ENCODE results near the gene LHX5. TPM values are rescaled to one million over a fixed set of nuclear protein-coding genes. Genes with fewer than 3 reads are reported as not detected.

LHX5 gene
- total RNA-seq, 3 donors from 2014 or later = not detected

DNA sequence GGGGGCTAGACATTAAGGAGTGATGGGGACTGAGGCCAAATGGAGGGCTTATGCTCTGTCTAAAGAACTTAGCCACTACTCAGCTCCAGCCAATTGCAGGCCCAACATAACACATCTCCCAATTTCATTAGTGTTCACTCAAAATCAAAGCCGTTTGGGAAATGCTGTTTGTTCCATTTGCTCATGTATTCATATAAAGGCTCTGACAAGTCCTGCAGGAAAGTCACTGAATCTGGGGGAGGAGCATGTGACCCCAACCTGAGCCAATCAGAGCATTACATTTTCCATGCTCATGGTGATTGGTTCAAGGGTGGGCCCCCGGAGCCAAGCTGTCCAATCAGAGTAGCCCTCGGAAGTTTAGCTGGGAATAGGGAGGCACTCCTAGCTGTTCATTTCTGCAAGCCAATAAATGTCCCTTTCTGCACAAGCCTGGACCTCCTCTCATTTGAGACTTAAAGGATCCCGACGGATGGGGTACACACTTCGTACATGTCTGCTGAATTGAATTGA, 28.6 kb downstream of the LHX5 start:
- TF ChIP-seq, protein P1, sequence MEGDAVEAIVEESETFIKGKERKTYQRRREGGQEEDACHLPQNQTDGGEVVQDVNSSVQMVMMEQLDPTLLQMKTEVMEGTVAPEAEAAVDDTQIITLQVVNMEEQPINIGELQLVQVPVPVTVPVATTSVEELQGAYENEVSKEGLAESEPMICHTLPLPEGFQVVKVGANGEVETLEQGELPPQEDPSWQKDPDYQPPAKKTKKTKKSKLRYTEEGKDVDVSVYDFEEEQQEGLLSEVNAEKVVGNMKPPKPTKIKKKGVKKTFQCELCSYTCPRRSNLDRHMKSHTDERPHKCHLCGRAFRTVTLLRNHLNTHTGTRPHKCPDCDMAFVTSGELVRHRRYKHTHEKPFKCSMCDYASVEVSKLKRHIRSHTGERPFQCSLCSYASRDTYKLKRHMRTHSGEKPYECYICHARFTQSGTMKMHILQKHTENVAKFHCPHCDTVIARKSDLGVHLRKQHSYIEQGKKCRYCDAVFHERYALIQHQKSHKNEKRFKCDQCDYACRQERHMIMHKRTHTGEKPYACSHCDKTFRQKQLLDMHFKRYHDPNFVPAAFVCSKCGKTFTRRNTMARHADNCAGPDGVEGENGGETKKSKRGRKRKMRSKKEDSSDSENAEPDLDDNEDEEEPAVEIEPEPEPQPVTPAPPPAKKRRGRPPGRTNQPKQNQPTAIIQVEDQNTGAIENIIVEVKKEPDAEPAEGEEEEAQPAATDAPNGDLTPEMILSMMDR (IDR thresholded peaks at IDR 0.05) = no peak
- no peak for DNase-seq
- no peaks in the 10 kb centered on the region for H3K9me3 ChIP-seq
- H3K4me1 ChIP-seq (ENCODE audit: low read depth) = no peaks in the 10 kb centered on the region
- H3K36me3 ChIP-seq (ENCODE audit: low read depth) = no peaks in the 10 kb centered on the region
- no peak for ATAC-seq
- H3K4me3 ChIP-seq = no peak overlapping the region
- intact Hi-C loops (cut with DNase I, micrococcal nuclease) = no loop called here

DNA sequence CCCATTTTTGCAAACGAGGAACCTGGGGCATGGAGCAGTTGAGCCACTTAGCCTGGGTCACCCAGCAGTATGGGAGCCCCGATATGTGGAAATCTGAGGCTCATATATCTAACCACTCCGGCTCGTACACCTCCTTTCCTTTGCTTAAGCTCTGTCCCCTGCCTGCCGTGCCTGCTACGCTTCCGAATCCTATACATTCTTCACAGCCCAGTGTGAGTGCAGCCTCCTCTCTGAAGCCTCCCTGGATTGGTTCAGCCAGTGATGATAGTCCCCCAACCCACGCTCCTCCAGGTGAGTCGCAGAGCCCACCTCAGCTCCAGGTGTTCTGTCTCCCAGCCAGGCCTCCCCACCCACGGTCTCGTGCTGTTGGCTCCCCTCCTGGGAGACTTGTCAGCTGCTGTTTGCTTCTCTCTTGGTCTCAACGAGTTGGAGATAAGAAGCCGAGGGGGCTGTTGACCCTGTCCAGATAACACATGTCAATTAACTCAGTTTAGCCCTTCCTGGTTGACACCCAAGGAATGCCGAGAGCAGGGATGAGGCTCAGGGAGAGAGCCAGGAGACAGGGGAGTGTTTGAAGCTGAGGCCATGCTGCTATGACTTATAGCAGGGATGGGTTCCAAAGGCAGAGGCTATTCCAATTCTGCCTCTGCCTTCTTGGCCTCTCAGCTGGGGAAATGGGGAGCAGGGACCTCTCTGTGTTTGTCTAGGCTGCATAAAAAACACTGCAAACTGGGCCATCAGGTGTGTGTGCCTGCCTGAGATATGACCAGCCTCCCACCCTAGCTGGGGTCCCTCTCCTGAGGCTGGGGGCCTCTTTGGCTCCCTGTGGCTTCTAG, 30.5 kb downstream of the LHX5 start:
- no peak overlapping the region for H3K4me3 ChIP-seq
- no peaks in the 10 kb centered on the region for H3K36me3 ChIP-seq (ENCODE audit: low read depth)
- H3K9me3 ChIP-seq = no peaks in the 10 kb centered on the region
- DNase-seq (no peak), ATAC-seq (no peak)
- H3K4me1 ChIP-seq (ENCODE audit: low read depth) = no peaks in the 10 kb centered on the region
- intact Hi-C loops (cut with DNase I, micrococcal nuclease) = no loop called here
- TF ChIP-seq, protein P1 (IDR thresholded peaks at IDR 0.05) = no peak

DNA sequence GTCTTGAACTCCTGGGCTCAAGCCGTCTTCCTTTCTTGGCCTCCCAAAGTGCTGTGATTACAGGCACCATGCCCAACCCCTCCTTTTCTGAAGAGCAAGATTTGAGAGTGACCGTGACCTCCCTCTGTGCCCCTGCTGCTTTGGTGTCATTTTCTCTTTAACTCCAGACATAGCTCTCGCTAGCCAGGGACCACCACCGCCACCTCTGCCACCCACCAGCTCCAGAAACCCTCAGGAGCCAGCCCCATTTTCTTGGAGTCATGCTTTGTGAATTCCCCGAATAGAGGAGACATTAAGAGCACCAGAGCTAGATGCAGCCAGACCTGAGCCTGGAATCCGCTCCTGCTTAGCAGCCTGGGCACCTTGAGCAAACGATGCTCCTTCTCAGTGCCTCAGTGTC, 31.3 kb downstream of the LHX5 start:
- Histone ChIP-seq H3K4me3 (no peak overlapping the region), H3K36me3 (ENCODE audit: low read depth) (no peaks in the 10 kb centered on the region), H3K9me3 (no peaks in the 10 kb centered on the region), H3K4me1 (ENCODE audit: low read depth) (no peaks in the 10 kb centered on the region)
- intact Hi-C loops (cut with DNase I, micrococcal nuclease) = no loop called here
- TF ChIP-seq, protein P1 (IDR thresholded peaks at IDR 0.05) = no peak
- ATAC-seq (no peak), DNase-seq (no peak)

DNA sequence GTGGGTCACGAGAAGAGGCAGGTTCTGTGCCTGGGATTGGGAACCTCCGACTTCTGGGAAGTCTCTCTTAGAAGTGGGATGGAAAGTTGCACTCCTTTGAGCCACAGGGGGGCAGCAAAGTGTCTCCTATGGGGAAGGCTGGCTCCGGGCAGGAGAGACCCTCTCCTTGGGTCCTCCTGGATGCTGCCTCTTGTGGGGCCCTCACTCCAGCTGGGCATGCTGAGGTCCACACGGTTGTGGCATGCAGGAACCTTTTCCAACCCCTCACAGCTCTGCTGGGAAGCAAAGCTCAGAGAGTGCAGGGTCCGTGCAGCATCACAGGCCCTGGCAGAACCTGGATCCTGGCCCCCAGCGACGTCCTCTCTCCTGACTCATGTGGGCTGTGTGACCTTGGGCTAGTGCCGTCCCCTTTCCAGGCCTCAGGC, 32.1 kb downstream of the LHX5 start:
- H3K4me1 ChIP-seq (ENCODE audit: low read depth) = no peaks in the 10 kb centered on the region
- DNase-seq (peak in 1 of 3 donors; percentile 48), ATAC-seq (peak; percentile 39)
- no peaks in the 10 kb centered on the region for H3K9me3 ChIP-seq
- intact Hi-C loops (cut with DNase I, micrococcal nuclease) = no loop called here
- H3K36me3 ChIP-seq (ENCODE audit: low read depth) = no peaks in the 10 kb centered on the region
- no peak overlapping the region for H3K4me3 ChIP-seq
- TF ChIP-seq, protein P1 (IDR thresholded peaks at IDR 0.05) = peak; percentile 10

- ATAC-seq = no peak
- Histone ChIP-seq H3K4me3 (no peak overlapping the region), H3K36me3 (ENCODE audit: low read depth) (no peaks in the 10 kb centered on the region), H3K4me1 (ENCODE audit: low read depth) (no peaks in the 10 kb centered on the region), H3K9me3 (no peaks in the 10 kb centered on the region)
- intact Hi-C loops (cut with DNase I, micrococcal nuclease) = no loop called here
- TF ChIP-seq, protein P1 (IDR thresholded peaks at IDR 0.05) = no peak
- no peak for DNase-seq
Observed at GRCh38 chr12:113439301-113439597, 32.4 kb downstream of the LHX5 start.
